GM12878 (cell line): Measurements from ENCODE around the gene PRR15L. TPM values are rescaled to one million over a fixed set of nuclear protein-coding genes. Genes with fewer than 3 reads are reported as not detected.
A peak's percentile ranks its signal among the peaks of the same experiment; 100 is the strongest.

Source experiments
- ATF3 ChIP-seq: IDR thresholded peaks from 2 replicates; pipeline ENCODE4 v1.6.1; 2011; ENCODE audit warnings: low read depth, mild to moderate bottlenecking, low read length, moderate library complexity, borderline replicate concordance; ENCODE audit errors: extremely low read depth
- BRCA1 ChIP-seq: IDR thresholded peaks from 2 replicates; pipeline ENCODE4 v1.6.1; 2011; ENCODE audit warnings: low read depth, low read length, improper control_type of control experiment
- CBX3 ChIP-seq: fragments of 200-600 bp; sonication (generic); IDR thresholded peaks from 2 replicates; pipeline ENCODE4 v1.6.1; 2016; ENCODE audit warnings: low read depth, borderline replicate concordance
- ETV6 ChIP-seq, 2 experiments: fragments of 450-650 bp in 1 of 2; IDR thresholded peaks in 1 of 2; conservative IDR thresholded peaks in 1 of 2; 2 replicates each; pipeline ENCODE4 v1.6.1; 2014; ENCODE audit warnings: antibody characterized with exemption in 1 of 2, borderline replicate concordance in 1 of 2, low read depth in 1 of 2, mild to moderate bottlenecking in 1 of 2, moderate library complexity in 1 of 2
- IRF5 ChIP-seq: fragments of 450-650 bp; IDR thresholded peaks from 2 replicates; pipeline ENCODE4 v1.6.1; 2017; ENCODE audit warnings: borderline replicate concordance
- MEF2A ChIP-seq: IDR thresholded peaks from 2 replicates; pipeline ENCODE4 v1.6.1; 2011; ENCODE audit warnings: low read depth, mild to moderate bottlenecking, low read length, moderate library complexity; ENCODE audit not compliant: insufficient read depth
- MLLT1 ChIP-seq: fragments of 450-650 bp; IDR thresholded peaks from 2 replicates; pipeline ENCODE4 v1.6.1; 2016; ENCODE audit warnings: mild to moderate bottlenecking
- RELA ChIP-seq: fragments of 450-650 bp; IDR thresholded peaks from 2 replicates; pipeline ENCODE4 v1.8.0; 2014; ENCODE audit warnings: borderline replicate concordance; ENCODE audit not compliant: partially characterized antibody
- SIN3A ChIP-seq: IDR thresholded peaks from 2 replicates; pipeline ENCODE4 v1.6.1; 2012; ENCODE audit warnings: low read depth, low read length, improper control_type of control experiment
- USF2 ChIP-seq: IDR thresholded peaks from 2 replicates; pipeline ENCODE4 v1.6.1; 2011; ENCODE audit warnings: low read depth, low read length, improper control_type of control experiment, borderline replicate concordance
- polyA plus RNA-seq, 11 experiments: library from polyadenylated mRNA; depleted of rRNA in 4 of 11; unstranded in 6 of 11; stranded (reverse) in 5 of 11; fragments of >200 nt; fragmentation: Nextera tagmentation in 4 of 11; fragmentation: Illumina TruSeq in 1 of 11; extraction: Ambion mirVana in 4 of 11; extraction: Trizol in 1 of 11; gene quantifications; 1 replicate in 1 of 11; 2 replicates in 10 of 11; pipeline versions ENCODE4 v1.2.1 to v1.2.3, GENCODE V29; 2011 to 2016; ENCODE audit warnings: inconsistent platforms in 2 of 11, missing spikeins in 2 of 11, low read depth in 1 of 11
- total RNA-seq, 4 experiments: library from RNA; depleted of rRNA in 3 of 4; stranded (reverse); fragments of >200 nt in 3 of 4; fragmentation: Illumina TruSeq in 1 of 4; extraction: Trizol in 1 of 4; gene quantifications; 2 replicates each; pipeline versions ENCODE4 v1.2.1 to v1.2.3, GENCODE V29; 2013 to 2021
- TF ChIP-seq, protein P1 (sequence below): IDR thresholded peaks from 2 replicates; pipeline ENCODE4 v1.6.1; 2012; ENCODE audit warnings: improper control_type of control experiment, low read depth, low read length; ENCODE audit not compliant: insufficient replicate concordance
- TF ChIP-seq, protein P2 (sequence below): fragments of 450-650 bp; IDR thresholded peaks from 2 replicates; pipeline ENCODE4 v1.6.1; 2017; ENCODE audit warnings: mild to moderate bottlenecking, moderate library complexity

PRR15L gene
- total and polyA plus RNA-seq, 10 of the 15 experiments (the other 5 are each of a cell fraction or from before 2014, with no cell fraction given), result 0.11 to 0.18 TPM; not detected in 8

GRCh38 chr17:47970725-47971499, 13.2 kb upstream of the PRR15L start, which contains the start of gene CDK5RAP3 (continued):
- TF ChIP-seq, protein P1, sequence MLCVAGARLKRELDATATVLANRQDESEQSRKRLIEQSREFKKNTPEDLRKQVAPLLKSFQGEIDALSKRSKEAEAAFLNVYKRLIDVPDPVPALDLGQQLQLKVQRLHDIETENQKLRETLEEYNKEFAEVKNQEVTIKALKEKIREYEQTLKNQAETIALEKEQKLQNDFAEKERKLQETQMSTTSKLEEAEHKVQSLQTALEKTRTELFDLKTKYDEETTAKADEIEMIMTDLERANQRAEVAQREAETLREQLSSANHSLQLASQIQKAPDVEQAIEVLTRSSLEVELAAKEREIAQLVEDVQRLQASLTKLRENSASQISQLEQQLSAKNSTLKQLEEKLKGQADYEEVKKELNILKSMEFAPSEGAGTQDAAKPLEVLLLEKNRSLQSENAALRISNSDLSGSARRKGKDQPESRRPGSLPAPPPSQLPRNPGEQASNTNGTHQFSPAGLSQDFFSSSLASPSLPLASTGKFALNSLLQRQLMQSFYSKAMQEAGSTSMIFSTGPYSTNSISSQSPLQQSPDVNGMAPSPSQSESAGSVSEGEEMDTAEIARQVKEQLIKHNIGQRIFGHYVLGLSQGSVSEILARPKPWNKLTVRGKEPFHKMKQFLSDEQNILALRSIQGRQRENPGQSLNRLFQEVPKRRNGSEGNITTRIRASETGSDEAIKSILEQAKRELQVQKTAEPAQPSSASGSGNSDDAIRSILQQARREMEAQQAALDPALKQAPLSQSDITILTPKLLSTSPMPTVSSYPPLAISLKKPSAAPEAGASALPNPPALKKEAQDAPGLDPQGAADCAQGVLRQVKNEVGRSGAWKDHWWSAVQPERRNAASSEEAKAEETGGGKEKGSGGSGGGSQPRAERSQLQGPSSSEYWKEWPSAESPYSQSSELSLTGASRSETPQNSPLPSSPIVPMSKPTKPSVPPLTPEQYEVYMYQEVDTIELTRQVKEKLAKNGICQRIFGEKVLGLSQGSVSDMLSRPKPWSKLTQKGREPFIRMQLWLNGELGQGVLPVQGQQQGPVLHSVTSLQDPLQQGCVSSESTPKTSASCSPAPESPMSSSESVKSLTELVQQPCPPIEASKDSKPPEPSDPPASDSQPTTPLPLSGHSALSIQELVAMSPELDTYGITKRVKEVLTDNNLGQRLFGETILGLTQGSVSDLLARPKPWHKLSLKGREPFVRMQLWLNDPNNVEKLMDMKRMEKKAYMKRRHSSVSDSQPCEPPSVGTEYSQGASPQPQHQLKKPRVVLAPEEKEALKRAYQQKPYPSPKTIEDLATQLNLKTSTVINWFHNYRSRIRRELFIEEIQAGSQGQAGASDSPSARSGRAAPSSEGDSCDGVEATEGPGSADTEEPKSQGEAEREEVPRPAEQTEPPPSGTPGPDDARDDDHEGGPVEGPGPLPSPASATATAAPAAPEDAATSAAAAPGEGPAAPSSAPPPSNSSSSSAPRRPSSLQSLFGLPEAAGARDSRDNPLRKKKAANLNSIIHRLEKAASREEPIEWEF, result no peak
- TF ChIP-seq BRCA1 (no peak), RELA (no peak), USF2 (no peak), ETV6 (conservative IDR thresholded peaks at IDR 0.05 in 1 of 2, IDR thresholded peaks at IDR 0.05 in 1 of 2; ENCODE audit: borderline replicate concordance in 1 of 2, low read depth in 1 of 2) (no peak), SIN3A (peak; percentile 81; the same call in 1 of the 2 replicates), MEF2A (0 out of 2 replicates have a peak, but pooled peaks have one; percentile 49), IRF5 (no peak), ATF3 (no peak), MLLT1 (0 out of 2 replicates have a peak, but pooled peaks have one; percentile 44), CBX3 (no peak)
- TF ChIP-seq, protein P2, sequence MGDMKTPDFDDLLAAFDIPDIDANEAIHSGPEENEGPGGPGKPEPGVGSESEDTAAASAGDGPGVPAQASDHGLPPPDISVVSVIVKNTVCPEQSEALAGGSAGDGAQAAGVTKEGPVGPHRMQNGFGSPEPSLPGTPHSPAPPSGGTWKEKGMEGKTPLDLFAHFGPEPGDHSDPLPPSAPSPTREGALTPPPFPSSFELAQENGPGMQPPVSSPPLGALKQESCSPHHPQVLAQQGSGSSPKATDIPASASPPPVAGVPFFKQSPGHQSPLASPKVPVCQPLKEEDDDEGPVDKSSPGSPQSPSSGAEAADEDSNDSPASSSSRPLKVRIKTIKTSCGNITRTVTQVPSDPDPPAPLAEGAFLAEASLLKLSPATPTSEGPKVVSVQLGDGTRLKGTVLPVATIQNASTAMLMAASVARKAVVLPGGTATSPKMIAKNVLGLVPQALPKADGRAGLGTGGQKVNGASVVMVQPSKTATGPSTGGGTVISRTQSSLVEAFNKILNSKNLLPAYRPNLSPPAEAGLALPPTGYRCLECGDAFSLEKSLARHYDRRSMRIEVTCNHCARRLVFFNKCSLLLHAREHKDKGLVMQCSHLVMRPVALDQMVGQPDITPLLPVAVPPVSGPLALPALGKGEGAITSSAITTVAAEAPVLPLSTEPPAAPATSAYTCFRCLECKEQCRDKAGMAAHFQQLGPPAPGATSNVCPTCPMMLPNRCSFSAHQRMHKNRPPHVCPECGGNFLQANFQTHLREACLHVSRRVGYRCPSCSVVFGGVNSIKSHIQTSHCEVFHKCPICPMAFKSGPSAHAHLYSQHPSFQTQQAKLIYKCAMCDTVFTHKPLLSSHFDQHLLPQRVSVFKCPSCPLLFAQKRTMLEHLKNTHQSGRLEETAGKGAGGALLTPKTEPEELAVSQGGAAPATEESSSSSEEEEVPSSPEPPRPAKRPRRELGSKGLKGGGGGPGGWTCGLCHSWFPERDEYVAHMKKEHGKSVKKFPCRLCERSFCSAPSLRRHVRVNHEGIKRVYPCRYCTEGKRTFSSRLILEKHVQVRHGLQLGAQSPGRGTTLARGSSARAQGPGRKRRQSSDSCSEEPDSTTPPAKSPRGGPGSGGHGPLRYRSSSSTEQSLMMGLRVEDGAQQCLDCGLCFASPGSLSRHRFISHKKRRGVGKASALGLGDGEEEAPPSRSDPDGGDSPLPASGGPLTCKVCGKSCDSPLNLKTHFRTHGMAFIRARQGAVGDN, result peak; percentile 38; the same call in 1 of the 2 replicates
